SK-N-MC (cell line): ENCODE data around the gene DGKB.

Experiments used
- EZH2 ChIP-seq: fragments of 200-600 bp; sonication (generic); IDR thresholded peaks from one replicate; pipeline ENCODE4 v1.6.1; 2017; ENCODE audit warnings: antibody characterized with exemption
- POLR2AphosphoS5 ChIP-seq: IDR thresholded peaks from 2 replicates; pipeline ENCODE4 v1.6.1; 2012; ENCODE audit warnings: mild to moderate bottlenecking, low read depth, low read length, borderline replicate concordance

GRCh38 chr7:14751461-14751860 is 151.1 kb downstream of the DGKB start:
- TF ChIP-seq EZH2 (no peak), POLR2AphosphoS5 (no peak)
